ENCODE data around the gene PDCD11.

DNA sequence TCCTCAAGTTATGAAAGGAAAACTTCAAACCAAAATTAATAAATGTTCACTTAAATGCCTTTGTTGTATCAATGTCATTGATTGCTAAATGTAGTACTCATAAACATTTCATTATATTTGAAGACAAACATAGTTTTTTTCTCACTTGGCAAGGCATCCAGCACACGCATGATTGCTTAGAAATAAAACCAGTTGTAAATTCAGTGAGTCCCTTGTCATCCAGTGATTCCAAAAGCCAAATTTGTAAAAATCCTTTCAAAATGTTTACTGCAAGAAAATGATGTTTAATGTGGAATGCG, 90.9 kb downstream of the PDCD11 start:
- TF ChIP-seq SREBF2 (IDR thresholded peaks at IDR 0.05) = no peak
- no peak for TF ChIP-seq KDM1A (IDR thresholded peaks at IDR 0.05; ENCODE audit: low read depth)
- TF ChIP-seq, protein P1, sequence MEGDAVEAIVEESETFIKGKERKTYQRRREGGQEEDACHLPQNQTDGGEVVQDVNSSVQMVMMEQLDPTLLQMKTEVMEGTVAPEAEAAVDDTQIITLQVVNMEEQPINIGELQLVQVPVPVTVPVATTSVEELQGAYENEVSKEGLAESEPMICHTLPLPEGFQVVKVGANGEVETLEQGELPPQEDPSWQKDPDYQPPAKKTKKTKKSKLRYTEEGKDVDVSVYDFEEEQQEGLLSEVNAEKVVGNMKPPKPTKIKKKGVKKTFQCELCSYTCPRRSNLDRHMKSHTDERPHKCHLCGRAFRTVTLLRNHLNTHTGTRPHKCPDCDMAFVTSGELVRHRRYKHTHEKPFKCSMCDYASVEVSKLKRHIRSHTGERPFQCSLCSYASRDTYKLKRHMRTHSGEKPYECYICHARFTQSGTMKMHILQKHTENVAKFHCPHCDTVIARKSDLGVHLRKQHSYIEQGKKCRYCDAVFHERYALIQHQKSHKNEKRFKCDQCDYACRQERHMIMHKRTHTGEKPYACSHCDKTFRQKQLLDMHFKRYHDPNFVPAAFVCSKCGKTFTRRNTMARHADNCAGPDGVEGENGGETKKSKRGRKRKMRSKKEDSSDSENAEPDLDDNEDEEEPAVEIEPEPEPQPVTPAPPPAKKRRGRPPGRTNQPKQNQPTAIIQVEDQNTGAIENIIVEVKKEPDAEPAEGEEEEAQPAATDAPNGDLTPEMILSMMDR (IDR thresholded peaks at IDR 0.05) = no peak
- TF ChIP-seq EP300 (IDR thresholded peaks at IDR 0.05) = no peak
- TF ChIP-seq JUN (IDR thresholded peaks at IDR 0.05) = no peak
- TF ChIP-seq HOXB13 (CRISPR knock-in tag; IDR thresholded peaks at IDR 0.05; ENCODE audit: low read depth) = no peak
- no peak for TF ChIP-seq MYC (IDR thresholded peaks at IDR 0.05; ENCODE audit: borderline replicate concordance, low read length)
- TF ChIP-seq REST (IDR thresholded peaks at IDR 0.05) = no peak
- TF ChIP-seq EHF (CRISPR knock-in tag; IDR thresholded peaks at IDR 0.05) = no peak
